HCT116 (cell line): ENCODE data around the gene MGAT4A. TPM values are rescaled to one million over a fixed set of nuclear protein-coding genes. Genes with fewer than 3 reads are reported as not detected.

Experiments used
- ATAC-seq: fragments of 200-7000 bp; cut with Tn5 transposase; 2 replicates; pipeline ENCODE4 v1.9.1; 2020; ENCODE audit warnings: mild to moderate bottlenecking, moderate library complexity
- BruUV-seq: library from RNA; stranded (reverse); fragments of 400-500 nt; replicated peaks from 2 replicates; lab custom pipeline; 2021; lab: Mats Ljungman, UMichigan
- CTCF ChIA-PET: fragments of 300-600 bp; sonication (Branson Sonifier 250); formaldehyde crosslinking; loops from one replicate; lab custom pipeline; 2021; ENCODE audit warnings: antibody characterized with exemption; lab: Charles Lee
- POLR2A ChIA-PET: fragments of 300-600, 350-600 bp; sonication (Branson Sonifier 250); formaldehyde crosslinking; loops from one replicate; lab custom pipeline; 2021; ENCODE audit warnings: antibody characterized with exemption; lab: Charles Lee
- RAD21 ChIA-PET, 2 experiments: fragments of 300-600 bp; sonication (Branson Sonifier 250); formaldehyde crosslinking; loops; one replicate each; lab custom pipeline; 2023; ENCODE audit warnings: low total read pairs in 2 of 2; ENCODE audit not compliant: uncharacterized antibody in 2 of 2, unreplicated experiment in 2 of 2, low non-redundant PET in 1 of 2; lab: Charles Lee
- DNase-seq: peaks from one replicate; pipeline ENCODE4 v3.0.0-alpha.2; 2010; ENCODE audit warnings: low read depth, low spot score
- H2AFZ ChIP-seq: fragments of 200-600 bp; shearing (Covaris generic), sonication (generic); 2 replicates; pipeline ENCODE4 v1.6.1; 2017; ENCODE audit warnings: low read depth, mixed run types, mixed read lengths, antibody characterized with exemption, low read length; ENCODE audit not compliant: poor library complexity, severe bottlenecking
- H3K27ac ChIP-seq: 2 replicates; pipeline ENCODE4 v1.5.1; 2012; ENCODE audit warnings: low read depth, low read length
- H3K27me3 ChIP-seq: fragments of 200-600 bp; sonication (generic); 2 replicates; pipeline ENCODE4 v1.6.1; 2016; ENCODE audit warnings: mixed run types, low read length, mixed read lengths; ENCODE audit not compliant: insufficient read depth
- H3K36me3 ChIP-seq, 2 experiments: fragments of 200-500 bp in 1 of 2; fragments of 200-600 bp in 1 of 2; sonication (Bioruptor generic) in 1 of 2; sonication (generic) in 1 of 2; 2 replicates each; pipeline versions ENCODE4 v1.5.1 to v1.6.1; 2014 to 2016; ENCODE audit warnings: low read length in 2 of 2, inconsistent platforms in 1 of 2, mixed read lengths in 1 of 2, mixed run types in 1 of 2; ENCODE audit not compliant: insufficient read depth in 2 of 2, control insufficient read depth in 1 of 2
- H3K4me1 ChIP-seq, 2 experiments: fragments of 200-600 bp in 1 of 2; sonication (generic) in 1 of 2; 2 replicates each; pipeline versions ENCODE4 v1.5.1 to v1.6.1; 2012 to 2017; ENCODE audit warnings: low read length in 2 of 2, inconsistent platforms in 1 of 2, mild to moderate bottlenecking in 1 of 2, mixed read lengths in 1 of 2, mixed run types in 1 of 2, moderate library complexity in 1 of 2; ENCODE audit not compliant: insufficient read depth in 2 of 2, control insufficient read depth in 1 of 2
- H3K4me2 ChIP-seq: fragments of 200-600 bp; sonication (generic); 2 replicates; pipeline ENCODE4 v1.6.1; 2017; ENCODE audit warnings: mixed run types, low read length, mixed read lengths
- H3K4me3 ChIP-seq, 2 experiments: fragments of 200-600 bp in 1 of 2; sonication (generic) in 1 of 2; replicated peaks in 1 of 2; 2 replicates each; pipeline ENCODE4 v1.5.1; 2011 to 2016; ENCODE audit warnings: low read length in 2 of 2, control low read depth in 1 of 2, low read depth in 1 of 2, mild to moderate bottlenecking in 1 of 2, mixed read lengths in 1 of 2, mixed run types in 1 of 2
- H3K79me2 ChIP-seq: fragments of 200-600 bp; sonication (generic); 2 replicates; pipeline ENCODE4 v1.6.1; 2017; ENCODE audit warnings: mild to moderate bottlenecking, mixed run types, low read length, moderate library complexity, mixed read lengths; ENCODE audit not compliant: insufficient read depth
- H3K9ac ChIP-seq: fragments of 200-600 bp; sonication (generic); 2 replicates; pipeline ENCODE4 v1.6.1; 2016; ENCODE audit warnings: low read length, mixed read lengths
- H3K9me2 ChIP-seq: fragments of 200-600 bp; sonication (generic), shearing (Covaris generic); 2 replicates; pipeline ENCODE4 v1.6.1; 2017; ENCODE audit warnings: mixed run types, mild to moderate bottlenecking, moderate library complexity; ENCODE audit not compliant: insufficient read depth
- H3K9me3 ChIP-seq, 2 experiments: fragments of 200-500 bp in 1 of 2; fragments of 200-600 bp in 1 of 2; sonication (Bioruptor generic) in 1 of 2; sonication (generic) in 1 of 2; 2 replicates each; pipeline ENCODE4 v1.6.1; 2014 to 2017; ENCODE audit warnings: low read length in 2 of 2, mixed read lengths in 2 of 2, inconsistent platforms in 1 of 2, low read depth in 1 of 2, mild to moderate bottlenecking in 1 of 2, mixed run types in 1 of 2, moderate library complexity in 1 of 2; ENCODE audit not compliant: control insufficient read depth in 1 of 2, insufficient read depth in 1 of 2
- H4K20me1 ChIP-seq: fragments of 200-600 bp; sonication (generic), shearing (Covaris generic); 2 replicates; pipeline ENCODE4 v1.6.1; 2017; ENCODE audit warnings: mixed run types, mild to moderate bottlenecking, moderate library complexity; ENCODE audit not compliant: insufficient read depth
- CBX3 ChIP-seq: IDR thresholded peaks from 2 replicates; pipeline ENCODE4 v1.6.1; 2012; ENCODE audit warnings: low read depth
- EZH2 ChIP-seq: fragments of 200-600 bp; sonication (generic); IDR thresholded peaks from 2 replicates; pipeline ENCODE4 v1.6.1; 2017; ENCODE audit warnings: antibody characterized with exemption, mixed run types
- EZH2phosphoT487 ChIP-seq: fragments of 200-600 bp; IDR thresholded peaks from 2 replicates; pipeline ENCODE4 v1.6.1; 2018; ENCODE audit warnings: antibody characterized with exemption, borderline replicate concordance
- FOSL1 ChIP-seq: IDR thresholded peaks from 2 replicates; pipeline ENCODE4 v1.6.1; 2012; ENCODE audit warnings: low read depth
- JUND ChIP-seq: IDR thresholded peaks from 2 replicates; pipeline ENCODE4 v1.6.1; 2012
- POLR2AphosphoS5 ChIP-seq: IDR thresholded peaks from 2 replicates; pipeline ENCODE4 v1.6.1; 2011; ENCODE audit warnings: mild to moderate bottlenecking, low read depth, low read length, moderate library complexity
- RAD21 ChIP-seq: IDR thresholded peaks from 2 replicates; pipeline ENCODE4 v1.6.1; 2012; ENCODE audit warnings: low read depth, mild to moderate bottlenecking
- REST ChIP-seq: IDR thresholded peaks from 2 replicates; pipeline ENCODE4 v1.6.1; 2012; ENCODE audit warnings: low read depth
- ZFX ChIP-seq: fragments of 450-650 bp; IDR thresholded peaks from 2 replicates; pipeline ENCODE4 v1.6.1; 2017
- intact Hi-C: fragments of 100-400 bp; cut with micrococcal nuclease; formaldehyde crosslinking; loops from 2 replicates; pipeline ENCODE4 v1.10.0; 2022
- total RNA-seq: library from RNA; stranded (reverse); gene quantifications from one replicate; pipeline ENCODE4 v1.2.1, GENCODE V29; 2021; ENCODE audit not compliant: unreplicated experiment

The MGAT4A gene
- total RNA-seq, 1 experiment from 2014 or later, result 10.2 TPM

- CTCF ChIA-PET, result no interaction called here
- no peak for TF ChIP-seq JUND
- TF ChIP-seq REST, result no peak
- TF ChIP-seq EZH2, result no peak
- no peak for TF ChIP-seq RAD21
- TF ChIP-seq POLR2AphosphoS5, result no peak
- no peak for TF ChIP-seq CBX3
- TF ChIP-seq ZFX, result no peak
Measured at GRCh38 chr2:98716786-98717185, 14.1 kb downstream of the MGAT4A start.

GRCh38 chr2:98715812-98716451 lies 15.0 kb downstream of the MGAT4A start:
- H3K79me2 ChIP-seq, result no peaks in the 10 kb centered on the region
- H3K4me2 ChIP-seq, result no peak overlapping the region
- RAD21 ChIA-PET, result no interaction called here
- no peaks in the 10 kb centered on the region for H3K4me1 ChIP-seq
- H3K4me3 ChIP-seq, result no peak overlapping the region
- no TSS peak for BruUV-seq
- CTCF ChIA-PET, result no interaction called here
- POLR2A ChIA-PET, result no interaction called here
- H3K27me3 ChIP-seq, result no peaks in the 10 kb centered on the region
- H3K27ac ChIP-seq, result no peak overlapping the region
- TF ChIP-seq EZH2phosphoT487, result no peak
- TF ChIP-seq FOSL1, result no peak
- no peak for TF ChIP-seq CBX3
- TF ChIP-seq, all 23 proteins: peak for 0
- Histone ChIP-seq H3K9ac (no peak overlapping the region), H3K36me3 (no peaks in the 10 kb centered on the region), H3K9me3 (no peaks in the 10 kb centered on the region), H2AFZ (no peak overlapping the region), H3K9me2 (no peaks in the 10 kb centered on the region), H4K20me1 (no peaks in the 10 kb centered on the region)
- DNase-seq (no peak), ATAC-seq (no peak)
- intact Hi-C loops, result no loop called here

More at GRCh38 chr2:98716786-98717185, 14.1 kb downstream of the MGAT4A start:
- Histone ChIP-seq H3K9ac (no peak overlapping the region), H3K9me2 (no peaks in the 10 kb centered on the region), H3K4me1 (no peaks in the 10 kb centered on the region), H3K4me2 (no peak overlapping the region), H3K36me3 (no peaks in the 10 kb centered on the region), H3K4me3 (no peak overlapping the region), H3K9me3 (no peaks in the 10 kb centered on the region), H3K79me2 (no peaks in the 10 kb centered on the region), H3K27ac (no peak overlapping the region), H2AFZ (no peak overlapping the region), H3K27me3 (no peaks in the 10 kb centered on the region), H4K20me1 (no peaks in the 10 kb centered on the region)
- ATAC-seq (no peak), DNase-seq (no peak)
- RAD21 ChIA-PET, result no interaction called here
- POLR2A ChIA-PET, result no interaction called here
- intact Hi-C loops, result no loop called here
- BruUV-seq, result no TSS peak
